Measurements from ENCODE around the gene FIP1L1.

DNA sequence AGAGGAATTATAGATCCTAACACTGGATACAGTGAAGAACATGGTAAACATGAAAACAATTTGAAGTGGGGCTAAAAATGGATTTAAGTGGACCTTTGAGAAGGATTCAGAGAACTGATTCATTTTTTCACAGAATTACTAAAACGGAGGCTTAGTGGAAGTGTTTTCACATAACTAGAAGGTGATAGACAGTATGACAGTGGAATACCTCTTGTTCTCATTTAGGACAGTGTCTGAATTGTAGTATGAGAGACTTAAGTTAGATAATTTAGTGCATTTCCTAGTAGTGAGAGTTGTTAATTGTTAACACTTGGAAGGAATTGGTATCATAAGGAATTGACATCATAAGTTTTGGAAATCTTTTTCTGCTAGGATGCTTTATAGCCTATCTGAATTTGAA is 64.1 kb downstream of the FIP1L1 start:
- TF ChIP-seq POLR2A (IDR thresholded peaks at IDR 0.05; ENCODE audit: low read depth, low read length) (no peak), POLR2AphosphoS5 (IDR thresholded peaks at IDR 0.05; ENCODE audit: low read depth, low read length) (no peak), POU2F2 (IDR thresholded peaks at IDR 0.05; ENCODE audit: low read depth, low read length) (no peak)
